Retina (tissue), 1 donor: ENCODE results near the gene RC3H2.

Source experiments
- DNase-seq: peaks from one replicate; pipeline ENCODE4 v3.0.0-alpha.2; 2016

The RC3H2 gene

DNA sequence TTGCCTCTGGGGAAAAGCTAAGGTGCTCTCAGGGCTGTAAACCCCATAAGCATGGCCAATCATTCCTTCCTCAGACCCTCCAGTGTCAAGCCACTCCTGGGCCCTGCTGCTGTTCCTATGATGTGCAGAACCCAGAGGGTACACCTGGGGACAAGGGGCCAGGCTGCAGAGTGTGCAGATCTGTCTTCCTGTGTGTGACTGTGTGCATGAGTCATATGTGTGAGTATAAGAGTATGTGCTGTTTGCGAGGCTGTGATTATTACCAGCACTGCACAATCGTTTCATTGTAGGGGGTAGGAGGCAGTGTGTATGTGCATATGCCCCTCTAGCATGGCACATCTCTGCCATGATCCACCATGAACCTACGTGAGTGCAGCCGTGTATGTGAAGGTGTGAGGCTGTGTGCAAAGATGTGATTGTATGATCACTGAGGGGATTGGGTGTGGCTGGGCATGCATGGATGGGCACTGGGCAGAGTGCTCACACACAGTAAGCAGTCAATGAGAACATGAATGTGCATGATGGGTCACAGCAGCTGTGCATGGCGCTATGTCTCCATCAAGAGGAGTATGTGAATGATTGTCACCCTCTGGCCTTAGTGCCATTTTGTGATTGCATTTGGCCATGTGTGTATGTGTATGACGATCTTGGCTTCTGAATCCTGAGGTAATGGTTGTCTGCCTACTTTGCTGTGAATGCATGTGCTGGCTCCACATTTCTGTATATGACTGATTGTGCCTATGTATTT, 107.7 kb downstream of the RC3H2 start:
- no peak for DNase-seq
